K562 (cell line): ENCODE measurements around the gene WDR55.

Experiments
- ARHGAP35 ChIP-seq: fragments of 450-650 bp; IDR thresholded peaks from 2 replicates; pipeline ENCODE4 v1.6.1; 2018; ENCODE audit not compliant: partially characterized antibody
- DPF2 ChIP-seq: fragments of 450-650 bp; IDR thresholded peaks from 2 replicates; pipeline ENCODE4 v1.6.1; 2016
- EP300 ChIP-seq: IDR thresholded peaks from 2 replicates; pipeline ENCODE4 v1.6.1; 2012; ENCODE audit warnings: low read length, improper control_type of control experiment
- EZH2 ChIP-seq: IDR thresholded peaks from 2 replicates; pipeline ENCODE4 v1.6.1; 2012; ENCODE audit warnings: low read depth, mild to moderate bottlenecking, inconsistent platforms, low read length, borderline replicate concordance
- KDM5B ChIP-seq: fragments of 200-600 bp; sonication (generic); IDR thresholded peaks from 2 replicates; pipeline ENCODE4 v1.6.1; 2012; ENCODE audit warnings: low read depth, mild to moderate bottlenecking, moderate library complexity, low read length, control low read depth, inconsistent platforms; ENCODE audit not compliant: insufficient replicate concordance
- MYC ChIP-seq, 2 experiments: fragments of 250-450 bp in 1 of 2; sonication (Bioruptor Pico) in 1 of 2; IDR thresholded peaks; 2 replicates each; pipeline versions ENCODE4 v1.5.1 to v1.6.1; 2012 to 2021; ENCODE audit warnings: low read depth in 2 of 2, borderline replicate concordance in 1 of 2, improper control_type of control experiment in 1 of 2, low read length in 1 of 2, mild to moderate bottlenecking in 1 of 2, moderate library complexity in 1 of 2
- POLR2A ChIP-seq: fragments of 450-650 bp; conservative IDR thresholded peaks from 2 replicates; pipeline ENCODE4 v1.6.1; 2016
- PRPF4 ChIP-seq: fragments of 200-400 bp; formaldehyde crosslinking; IDR thresholded peaks from one replicate; pipeline ENCODE4 v1.6.1; 2017; ENCODE audit warnings: low read length, low read depth, mild to moderate bottlenecking; ENCODE audit not compliant: insufficient read depth, poor library complexity, severe bottlenecking
- TAF1 ChIP-seq: IDR thresholded peaks from 2 replicates; pipeline ENCODE4 v1.6.1; 2011; ENCODE audit warnings: mild to moderate bottlenecking, low read length, moderate library complexity; ENCODE audit not compliant: insufficient read depth, control insufficient read depth, severe bottlenecking; ENCODE audit errors: extremely low read depth
- ZNF785 ChIP-seq: fragments of 250-450 bp; sonication (Bioruptor Pico); IDR thresholded peaks from 2 replicates; pipeline ENCODE4 v1.4.0; 2020; ENCODE audit warnings: mild to moderate bottlenecking
- TF ChIP-seq, protein P1 (sequence below), 3 experiments: IDR thresholded peaks in 2 of 3; conservative IDR thresholded peaks in 1 of 3; 2 replicates each; pipeline ENCODE4 v1.5.1; 2011 to 2012; ENCODE audit warnings: low read length in 3 of 3, mild to moderate bottlenecking in 3 of 3, control low read depth in 2 of 3, improper control_type of control experiment in 1 of 3, inconsistent platforms in 1 of 3, low read depth in 1 of 3, mixed read lengths in 1 of 3, moderate library complexity in 1 of 3; ENCODE audit not compliant: insufficient read depth in 2 of 3
- TF ChIP-seq, protein P2 (sequence below), 2 experiments: fragments of 450-650 bp in 1 of 2; sonication (generic) in 1 of 2; formaldehyde crosslinking in 1 of 2; IDR thresholded peaks in 1 of 2; conservative IDR thresholded peaks in 1 of 2; 2 replicates each; pipeline versions ENCODE4 v1.6.1 to v1.8.1; 2016 to 2023; ENCODE audit warnings: mild to moderate bottlenecking in 2 of 2, moderate library complexity in 2 of 2, inconsistent platforms in 1 of 2, missing genetic modification reagents in 1 of 2

DNA sequence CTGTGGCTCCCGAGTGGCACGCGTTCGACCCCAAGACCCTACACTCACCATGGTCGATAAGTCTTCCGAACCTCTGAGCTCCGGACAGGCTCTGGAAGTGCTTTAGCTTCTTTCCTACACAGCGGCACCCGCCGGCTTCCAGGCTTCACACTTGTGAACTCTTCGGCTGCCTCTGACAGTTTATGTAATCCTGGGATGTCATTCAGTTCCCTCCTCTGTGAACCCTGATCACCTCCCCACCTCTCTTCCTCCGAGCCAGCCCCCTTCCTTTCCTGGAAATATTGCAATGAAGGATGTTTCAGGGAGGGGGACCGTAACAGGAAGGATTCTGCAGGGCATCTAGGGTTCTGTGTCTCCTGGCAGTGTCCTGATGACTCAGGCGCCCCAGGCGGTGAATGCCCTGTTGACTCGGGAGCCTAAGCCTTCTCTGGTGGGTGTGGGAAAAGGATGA is 31.7 kb upstream of the WDR55 start, which contains the start of gene CD14:
- TF ChIP-seq MYC (IDR thresholded peaks at IDR 0.05; ENCODE audit: low read depth, low read length) (no peak), MYC (CRISPR knock-in tag; IDR thresholded peaks at IDR 0.05; ENCODE audit: borderline replicate concordance, low read depth) (no peak), TAF1 (no peak), DPF2 (no peak), EZH2 (no peak), EP300 (no peak), ARHGAP35 (no peak), ZNF785 (CRISPR knock-in tag) (no peak), PRPF4 (no peak), POLR2A (no peak), KDM5B (no peak)
- TF ChIP-seq, protein P1, sequence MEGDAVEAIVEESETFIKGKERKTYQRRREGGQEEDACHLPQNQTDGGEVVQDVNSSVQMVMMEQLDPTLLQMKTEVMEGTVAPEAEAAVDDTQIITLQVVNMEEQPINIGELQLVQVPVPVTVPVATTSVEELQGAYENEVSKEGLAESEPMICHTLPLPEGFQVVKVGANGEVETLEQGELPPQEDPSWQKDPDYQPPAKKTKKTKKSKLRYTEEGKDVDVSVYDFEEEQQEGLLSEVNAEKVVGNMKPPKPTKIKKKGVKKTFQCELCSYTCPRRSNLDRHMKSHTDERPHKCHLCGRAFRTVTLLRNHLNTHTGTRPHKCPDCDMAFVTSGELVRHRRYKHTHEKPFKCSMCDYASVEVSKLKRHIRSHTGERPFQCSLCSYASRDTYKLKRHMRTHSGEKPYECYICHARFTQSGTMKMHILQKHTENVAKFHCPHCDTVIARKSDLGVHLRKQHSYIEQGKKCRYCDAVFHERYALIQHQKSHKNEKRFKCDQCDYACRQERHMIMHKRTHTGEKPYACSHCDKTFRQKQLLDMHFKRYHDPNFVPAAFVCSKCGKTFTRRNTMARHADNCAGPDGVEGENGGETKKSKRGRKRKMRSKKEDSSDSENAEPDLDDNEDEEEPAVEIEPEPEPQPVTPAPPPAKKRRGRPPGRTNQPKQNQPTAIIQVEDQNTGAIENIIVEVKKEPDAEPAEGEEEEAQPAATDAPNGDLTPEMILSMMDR (IDR thresholded peaks at IDR 0.05 in 2 of 3, conservative IDR thresholded peaks at IDR 0.05 in 1 of 3; ENCODE audit: insufficient read depth in 2 of 3, low read depth in 1 of 3, low read length in 3 of 3) = no peak
- TF ChIP-seq, protein P2, sequence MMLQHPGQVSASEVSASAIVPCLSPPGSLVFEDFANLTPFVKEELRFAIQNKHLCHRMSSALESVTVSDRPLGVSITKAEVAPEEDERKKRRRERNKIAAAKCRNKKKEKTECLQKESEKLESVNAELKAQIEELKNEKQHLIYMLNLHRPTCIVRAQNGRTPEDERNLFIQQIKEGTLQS (IDR thresholded peaks at IDR 0.05) = no peak
- TF ChIP-seq, protein P2 (CRISPR knock-in tag; conservative IDR thresholded peaks at IDR 0.05) = no peak
